ENCODE measurements around the gene KRTDAP.

Gene KRTDAP, protein sequence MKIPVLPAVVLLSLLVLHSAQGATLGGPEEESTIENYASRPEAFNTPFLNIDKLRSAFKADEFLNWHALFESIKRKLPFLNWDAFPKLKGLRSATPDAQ

DNA sequence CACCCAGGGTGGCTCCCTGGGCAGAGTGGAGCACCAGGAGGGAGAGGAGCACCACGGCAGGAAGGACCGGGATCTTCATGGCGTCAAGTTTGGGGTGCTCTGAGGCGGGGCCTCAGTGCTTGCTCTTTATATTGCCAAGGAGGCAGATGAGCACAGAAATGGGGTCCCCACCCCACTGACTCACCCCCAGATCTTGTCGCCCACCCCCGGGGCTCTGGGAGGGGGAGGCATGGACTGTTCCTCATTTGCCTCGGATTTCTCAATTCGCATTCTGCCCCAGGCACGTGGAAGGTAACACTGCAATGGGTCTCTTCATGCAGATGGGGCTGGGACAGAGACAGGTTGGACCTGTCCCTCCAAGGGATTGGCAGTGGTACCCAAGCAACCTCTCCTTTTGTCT lies at the start of gene KRTDAP:
KRTDAP (minus strand) TSS at position 101 of the 400 bp plus-strand sequence; CDS start at position 79, 22 bp downstream.
- no peaks in the 10 kb centered on the region for H3K9me3 Mint-ChIP-seq
- ATAC-seq (no peak), DNase-seq (ENCODE audit: low spot score in 2 of 2) (no peak)
- peaks cover 7% of the 10 kb centered on the region for H3K4me1 Mint-ChIP-seq
- H3K27ac Mint-ChIP-seq = no peak within 1 kb of the TSS
- H3K4me3 Mint-ChIP-seq = no peak within 1 kb of the TSS
- no peaks in the 10 kb centered on the region for H3K36me3 Mint-ChIP-seq

DNA sequence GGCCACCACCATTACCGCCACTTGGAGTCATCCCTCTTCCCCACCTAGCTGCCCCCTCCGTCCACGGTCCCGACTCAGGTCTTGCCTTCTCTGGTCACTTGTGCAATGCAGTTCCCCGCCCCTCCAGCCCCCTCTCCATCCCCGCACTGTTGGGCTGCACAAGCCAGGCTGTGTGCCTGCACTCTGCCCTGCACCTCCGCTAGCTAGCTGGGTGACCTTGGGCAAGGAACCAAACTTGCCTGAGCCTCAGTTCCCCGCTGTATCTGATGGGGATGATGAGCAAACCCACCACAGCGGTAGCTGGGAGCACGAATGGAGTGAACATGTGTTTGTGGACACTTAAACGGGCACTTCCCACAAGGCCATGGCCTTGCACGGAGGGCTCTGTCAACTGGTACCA lies 49.6 kb upstream of the KRTDAP start:
- H3K36me3 Mint-ChIP-seq = peaks cover 9% of the 10 kb centered on the region
- peaks cover 21% of the 10 kb centered on the region for H3K4me1 Mint-ChIP-seq
- ATAC-seq = no peak
- DNase-seq (ENCODE audit: low spot score in 2 of 2) = no peak
- no peak overlapping the region for H3K4me3 Mint-ChIP-seq
- no peak overlapping the region for H3K27ac Mint-ChIP-seq
- no peaks in the 10 kb centered on the region for H3K9me3 Mint-ChIP-seq

DNA sequence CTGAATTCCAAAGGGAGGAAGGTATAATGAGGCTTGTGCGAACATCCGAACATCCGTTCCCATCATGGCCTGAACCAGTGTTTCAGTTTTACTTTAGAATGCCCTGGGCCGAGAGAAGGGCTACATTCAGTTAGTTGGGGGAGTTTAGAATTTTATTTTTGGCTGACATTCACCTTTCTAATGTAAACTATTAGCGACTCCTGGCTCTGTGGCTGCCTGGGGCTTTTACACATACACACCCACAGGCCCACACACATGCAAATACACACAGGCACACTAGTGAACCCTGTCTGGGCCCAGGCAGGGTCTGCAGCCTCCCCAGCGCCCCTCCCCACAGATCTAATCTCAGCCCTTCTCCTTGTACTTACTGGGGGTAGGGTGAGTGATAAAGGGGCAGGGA lies 49.0 kb upstream of the KRTDAP start:
- Mint-ChIP-seq H3K9me3 (no peaks in the 10 kb centered on the region), H3K27ac (no peak overlapping the region), H3K4me3 (no peak overlapping the region), H3K36me3 (peaks cover 4% of the 10 kb centered on the region), H3K4me1 (peaks cover 16% of the 10 kb centered on the region)
- DNase-seq (ENCODE audit: low spot score in 2 of 2) (no peak), ATAC-seq (no peak)

DNA sequence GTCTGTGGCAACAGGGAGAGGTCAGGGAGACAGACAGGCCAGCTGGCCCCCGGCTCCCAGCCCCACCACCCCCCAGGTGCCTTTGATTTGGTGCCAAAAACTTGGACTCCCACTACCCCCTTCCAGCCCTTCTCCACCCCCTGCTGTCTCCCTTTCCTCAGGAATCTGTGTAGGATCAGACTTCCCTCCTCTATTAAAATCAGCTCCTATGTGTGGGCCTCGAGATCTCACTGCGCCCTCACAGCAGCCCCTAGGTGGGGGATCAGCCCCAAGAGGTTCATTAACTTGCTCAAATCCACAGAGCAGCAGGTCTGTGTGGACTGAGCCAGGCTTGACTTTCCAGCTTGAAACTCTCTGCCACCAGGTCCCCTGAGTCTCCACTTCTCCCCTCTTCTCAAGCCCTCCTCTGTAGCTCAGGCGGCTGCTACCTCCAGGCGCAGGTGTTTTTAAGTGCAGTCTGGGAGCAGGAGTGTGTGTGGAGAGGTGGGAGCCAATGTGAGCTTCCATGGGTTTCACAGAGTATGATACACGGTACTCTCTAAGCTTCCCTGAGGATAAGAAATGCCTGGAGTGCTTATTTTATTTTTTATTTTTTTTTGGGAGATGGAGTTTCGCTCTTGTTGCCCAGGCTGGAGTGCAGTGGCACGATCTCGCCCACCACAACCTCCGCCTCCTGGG lies 44.7 kb upstream of the KRTDAP start:
- ATAC-seq = no peak
- Mint-ChIP-seq H3K36me3 (no peaks in the 10 kb centered on the region), H3K4me3 (no peak overlapping the region), H3K9me3 (no peaks in the 10 kb centered on the region), H3K4me1 (peaks cover 21% of the 10 kb centered on the region), H3K27ac (no peak overlapping the region)
- DNase-seq (ENCODE audit: low spot score in 2 of 2) = no peak

DNA sequence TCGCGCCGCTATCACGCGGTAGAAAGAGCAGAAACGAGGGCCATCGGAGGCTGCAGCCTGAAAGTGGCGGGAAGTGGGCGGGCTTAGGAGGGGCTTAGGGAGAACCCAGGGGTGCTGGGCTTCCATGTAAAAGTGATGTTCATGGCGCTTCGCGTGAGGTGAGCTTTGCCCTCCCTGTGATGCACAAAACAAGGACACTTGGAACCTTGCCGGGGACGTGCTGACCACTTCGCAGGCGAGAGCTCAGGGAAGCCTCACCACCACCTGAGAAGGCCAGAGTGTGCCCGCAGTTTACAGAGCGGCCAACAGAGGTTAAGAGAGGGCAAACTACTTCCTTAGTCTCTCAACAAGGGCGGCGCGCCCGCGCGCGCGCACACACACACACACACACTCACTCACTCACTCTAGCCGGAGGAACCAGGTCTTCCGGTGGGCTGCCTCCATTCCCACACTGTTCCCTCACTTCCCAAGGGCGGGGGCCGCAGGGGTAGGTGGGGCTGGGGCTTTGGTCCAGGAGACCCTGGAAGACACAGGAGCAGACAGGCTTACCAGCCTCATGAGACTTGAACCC lies 43.6 kb upstream of the KRTDAP start:
- Mint-ChIP-seq H3K4me3 (peak overlapping the region; percentile 47), H3K4me1 (peaks cover 21% of the 10 kb centered on the region), H3K27ac (no peak overlapping the region), H3K9me3 (no peaks in the 10 kb centered on the region), H3K36me3 (no peaks in the 10 kb centered on the region)
- ATAC-seq (peak; percentile 70), DNase-seq (ENCODE audit: low spot score in 2 of 2) (no peak)

DNA sequence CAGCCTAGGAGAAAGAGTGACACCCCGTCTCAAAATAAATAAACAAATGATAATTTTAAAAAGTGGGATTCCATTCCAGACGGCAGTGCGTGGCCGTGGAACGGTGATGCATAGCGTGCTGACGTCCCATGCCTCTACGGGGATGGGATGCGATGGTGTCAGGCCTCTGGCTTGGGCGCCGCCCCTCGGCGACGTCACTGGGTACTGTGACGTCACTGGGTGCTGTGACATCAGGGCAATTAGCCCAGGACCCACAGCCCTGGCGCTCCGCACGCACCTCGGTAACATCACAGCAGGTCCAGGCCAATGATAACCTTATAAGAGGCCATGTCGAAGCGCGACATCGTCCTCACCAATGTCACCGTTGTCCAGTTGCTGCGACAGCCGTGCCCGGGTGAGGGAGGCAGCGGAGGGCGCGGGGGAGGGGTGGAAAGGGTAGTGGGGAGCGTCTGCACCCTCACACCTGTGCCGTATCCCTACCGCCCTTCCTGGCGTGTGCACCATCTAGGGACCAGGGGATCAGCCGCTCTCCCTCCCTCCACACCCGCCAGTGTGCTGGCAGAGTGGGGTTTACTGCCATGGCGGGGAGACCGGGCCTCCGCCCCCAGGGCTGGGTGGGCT lies 43.0 kb upstream of the KRTDAP start, which contains the start of gene GAPDHS:
GAPDHS (plus strand) TSS at position 256 of the 621 bp plus-strand sequence; CDS start at position 328, 72 bp downstream.
- peak; percentile 4 for ATAC-seq
- H3K4me3 Mint-ChIP-seq = peak within 1 kb of the TSS; percentile 47
- no peak for DNase-seq (ENCODE audit: low spot score in 2 of 2)
- no peaks in the 10 kb centered on the region for H3K36me3 Mint-ChIP-seq
- H3K4me1 Mint-ChIP-seq = peaks cover 21% of the 10 kb centered on the region
- no peaks in the 10 kb centered on the region for H3K9me3 Mint-ChIP-seq
- H3K27ac Mint-ChIP-seq = no peak within 1 kb of the TSS

DNA sequence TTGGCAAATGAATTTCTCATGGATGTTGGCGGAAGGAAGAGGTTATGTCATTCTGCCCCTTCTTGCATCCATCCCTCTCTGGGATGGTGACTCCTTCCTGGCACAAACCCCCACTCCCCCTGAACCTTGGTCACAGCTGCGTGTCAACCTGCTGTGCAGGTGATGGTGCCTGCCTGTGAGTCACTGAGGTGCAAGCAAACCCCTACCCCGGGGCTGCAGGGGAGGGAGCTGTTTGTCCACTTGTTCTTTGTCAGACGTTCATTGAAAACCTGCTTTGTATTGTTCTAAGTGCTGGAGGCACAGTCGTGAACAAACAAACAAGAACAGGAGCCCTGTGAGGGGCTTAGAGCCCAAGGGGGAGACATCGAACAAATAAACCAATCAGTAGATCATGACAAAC lies 41.0 kb upstream of the KRTDAP start:
- ATAC-seq (no peak), DNase-seq (ENCODE audit: low spot score in 2 of 2) (no peak)
- no peaks in the 10 kb centered on the region for H3K9me3 Mint-ChIP-seq
- no peaks in the 10 kb centered on the region for H3K36me3 Mint-ChIP-seq
- H3K27ac Mint-ChIP-seq = no peak overlapping the region
- H3K4me3 Mint-ChIP-seq = no peak overlapping the region
- peaks cover 15% of the 10 kb centered on the region for H3K4me1 Mint-ChIP-seq

DNA sequence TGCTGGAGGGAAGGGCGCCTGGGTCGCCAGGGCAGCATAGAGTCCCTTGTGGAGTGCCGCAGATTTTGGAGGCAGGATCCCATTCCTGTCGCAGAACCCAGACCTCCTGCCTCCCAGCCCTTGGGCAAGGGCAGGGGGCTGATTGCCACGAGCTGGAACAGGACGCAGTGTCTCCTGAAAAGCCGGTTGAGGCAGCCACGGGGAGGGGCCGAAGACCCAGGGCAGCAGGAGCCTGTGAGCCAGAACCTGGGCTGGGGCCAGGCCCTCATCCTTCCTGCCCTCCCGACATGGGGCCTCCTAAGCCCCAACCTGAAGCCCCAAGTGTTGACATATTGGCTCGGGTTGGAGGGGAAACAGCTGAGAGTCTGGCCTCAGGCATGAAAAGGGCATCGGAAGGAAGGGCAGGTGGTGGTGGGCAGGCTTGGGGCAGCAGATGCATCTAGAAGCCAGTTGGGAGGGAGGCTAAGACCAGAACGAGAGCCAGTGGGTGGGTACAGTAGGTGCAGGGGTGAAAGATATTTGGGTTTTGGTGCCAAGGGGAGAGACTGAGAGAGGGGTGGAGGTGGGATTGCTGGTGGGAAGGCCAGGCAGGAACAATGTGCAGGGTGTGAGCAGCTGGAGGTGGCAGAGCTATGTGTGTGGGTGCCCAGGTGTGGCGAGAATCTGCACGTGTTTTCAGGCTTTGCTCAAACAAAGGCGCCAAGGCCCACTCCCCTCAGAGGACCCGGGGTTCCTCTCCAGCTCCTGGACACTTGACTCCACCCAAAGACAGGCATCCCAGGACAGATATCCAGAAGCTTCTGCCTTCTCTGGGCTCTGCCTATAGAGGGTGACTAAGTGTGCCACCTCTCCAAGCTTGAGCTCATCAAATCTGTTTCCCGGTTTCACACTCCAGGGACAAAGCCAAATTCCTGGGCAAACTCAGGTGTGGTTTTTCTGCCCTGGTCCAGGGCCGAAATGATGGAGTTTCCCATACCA lies 39.3 kb upstream of the KRTDAP start:
- Mint-ChIP-seq H3K9me3 (no peaks in the 10 kb centered on the region), H3K27ac (no peak overlapping the region), H3K4me3 (no peak overlapping the region), H3K4me1 (peaks cover 15% of the 10 kb centered on the region), H3K36me3 (no peaks in the 10 kb centered on the region)
- ATAC-seq (no peak), DNase-seq (ENCODE audit: low spot score in 2 of 2) (no peak)

DNA sequence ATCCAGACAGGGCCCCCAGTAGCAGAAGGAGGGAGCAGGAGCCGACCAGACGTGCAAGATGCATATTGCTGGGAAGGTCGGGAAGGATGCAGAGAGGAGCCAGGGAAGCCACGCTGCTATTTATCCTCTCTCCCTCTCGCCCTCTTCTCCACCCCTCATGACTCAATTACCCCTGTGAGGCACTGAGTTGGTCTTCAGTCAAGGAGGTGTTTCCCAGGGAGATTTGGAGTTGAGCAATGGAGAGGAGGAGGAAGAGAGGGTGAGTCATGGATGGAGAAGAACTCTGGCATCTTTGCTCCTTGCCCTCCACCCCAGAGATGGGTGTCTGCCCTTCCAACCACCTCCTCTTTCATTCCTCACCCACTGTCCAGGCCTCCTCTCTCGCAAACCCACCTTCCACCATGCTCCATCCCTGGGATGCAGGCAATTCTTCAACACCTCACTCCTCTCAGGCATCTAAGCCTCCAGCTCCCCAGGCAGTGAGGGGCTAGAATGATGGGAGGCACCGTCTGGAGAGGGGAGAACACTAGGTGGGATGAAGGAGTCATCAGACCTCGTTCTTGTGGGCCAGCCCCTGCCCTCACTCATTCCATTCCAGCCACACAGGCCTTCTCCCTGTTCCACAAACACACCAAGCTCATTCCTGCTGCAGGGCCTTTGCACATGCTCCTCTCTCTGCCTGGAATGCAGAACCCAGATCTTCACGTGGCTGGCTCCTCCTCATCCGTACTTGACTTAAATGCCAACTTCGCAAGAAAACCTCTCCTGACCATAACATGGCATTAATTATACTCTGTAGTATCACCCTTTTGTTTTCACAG lies 38.2 kb upstream of the KRTDAP start, which contains the start of gene SBSN:
SBSN (minus strand) TSS at position 94 of the 821 bp plus-strand sequence; CDS start at position 64, 30 bp downstream.
- Mint-ChIP-seq H3K4me1 (peaks cover 8% of the 10 kb centered on the region), H3K9me3 (no peaks in the 10 kb centered on the region), H3K36me3 (no peaks in the 10 kb centered on the region), H3K27ac (no peak within 1 kb of the TSS), H3K4me3 (no peak within 1 kb of the TSS)
- DNase-seq (ENCODE audit: low spot score in 2 of 2) (no peak), ATAC-seq (no peak)

DNA sequence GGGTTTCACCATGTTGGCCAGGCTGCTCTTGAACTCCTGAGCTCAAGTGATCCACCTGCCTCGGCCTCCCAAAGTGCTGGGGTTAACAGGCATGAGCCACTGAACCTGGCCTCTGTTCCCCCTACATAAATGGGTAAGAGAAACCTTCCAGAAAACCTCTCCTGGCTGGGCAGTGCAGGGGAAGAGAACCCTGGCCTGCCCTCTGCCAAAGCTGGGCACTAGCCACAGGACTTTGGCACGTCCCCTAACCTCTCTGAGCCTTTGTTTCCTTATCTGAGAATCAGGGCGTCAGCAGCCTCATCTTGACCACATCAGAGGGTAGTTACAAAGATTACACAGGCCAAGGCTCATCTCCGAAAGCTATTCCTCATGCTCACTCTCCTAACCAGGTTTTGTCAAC lies 35.6 kb upstream of the KRTDAP start:
- H3K27ac Mint-ChIP-seq = no peak overlapping the region
- H3K4me3 Mint-ChIP-seq = no peak overlapping the region
- ATAC-seq = no peak
- no peaks in the 10 kb centered on the region for H3K9me3 Mint-ChIP-seq
- H3K4me1 Mint-ChIP-seq = no peaks in the 10 kb centered on the region
- no peaks in the 10 kb centered on the region for H3K36me3 Mint-ChIP-seq
- no peak for DNase-seq (ENCODE audit: low spot score in 2 of 2)

DNA sequence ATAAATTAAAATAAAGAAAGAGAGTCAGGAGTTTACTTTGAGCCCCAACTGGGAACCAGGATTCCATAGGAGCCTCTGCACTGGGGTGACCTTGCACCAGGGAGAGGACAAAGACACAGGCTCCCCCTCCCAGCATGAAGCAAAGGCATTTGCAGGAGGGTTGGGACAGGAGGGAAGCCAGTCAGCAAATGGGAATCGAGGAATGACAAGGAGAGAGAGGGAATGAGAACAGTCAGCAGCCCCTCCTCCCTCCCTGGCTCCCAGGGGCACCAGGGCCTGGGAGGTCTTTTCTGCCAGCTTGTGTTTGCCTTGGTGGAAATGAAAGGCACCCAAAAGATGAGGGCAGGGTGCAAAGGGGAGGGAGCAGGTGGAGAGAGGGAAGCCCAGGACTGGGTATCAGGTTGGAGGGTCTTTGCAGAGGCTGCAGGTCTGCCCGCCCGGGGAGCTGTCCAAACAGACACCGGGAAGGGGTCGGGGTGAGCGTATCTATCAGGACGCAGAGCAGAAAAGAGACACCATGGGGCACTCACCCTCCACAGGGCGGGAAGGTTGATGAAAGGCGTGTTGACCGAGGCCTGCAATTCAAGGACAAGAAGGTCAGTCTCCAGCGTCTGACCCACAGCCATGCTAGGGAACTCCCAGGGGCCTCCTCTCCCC lies 34.0 kb upstream of the KRTDAP start:
- Mint-ChIP-seq H3K4me1 (no peaks in the 10 kb centered on the region), H3K36me3 (no peaks in the 10 kb centered on the region), H3K4me3 (no peak overlapping the region), H3K27ac (no peak overlapping the region), H3K9me3 (no peaks in the 10 kb centered on the region)
- DNase-seq (ENCODE audit: low spot score in 2 of 2) (no peak), ATAC-seq (no peak)

DNA sequence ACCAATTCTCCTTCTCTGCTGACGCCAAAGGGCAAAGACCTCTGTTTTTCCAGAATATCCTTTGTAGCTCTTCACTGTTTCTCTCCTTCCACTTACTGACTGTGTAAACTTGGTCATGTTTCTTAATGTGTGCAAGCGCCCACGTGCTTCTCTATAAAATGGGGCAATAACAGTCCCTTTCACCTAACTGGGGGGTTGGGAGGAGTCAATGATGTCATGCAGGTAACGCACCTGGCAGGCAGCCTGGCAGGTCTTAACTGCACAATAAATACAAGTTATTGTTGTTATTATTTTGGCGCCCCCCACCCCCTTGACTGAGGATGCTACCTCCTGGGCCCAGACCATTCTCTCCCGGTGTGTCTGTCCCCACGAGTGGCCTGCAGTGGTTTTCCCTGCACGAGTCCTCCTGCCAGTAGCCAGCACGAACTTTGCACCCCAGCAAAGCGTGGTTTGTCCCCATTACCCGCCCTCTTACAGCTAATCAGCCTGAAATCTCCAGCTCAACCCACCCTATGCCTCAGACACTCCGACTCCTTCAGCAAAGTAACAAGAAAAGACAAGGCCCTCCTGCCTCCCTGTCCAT lies 32.6 kb upstream of the KRTDAP start:
- DNase-seq (ENCODE audit: low spot score in 2 of 2) (no peak), ATAC-seq (no peak)
- H3K36me3 Mint-ChIP-seq = no peaks in the 10 kb centered on the region
- H3K27ac Mint-ChIP-seq = peak overlapping the region; percentile 37
- H3K4me1 Mint-ChIP-seq = no peaks in the 10 kb centered on the region
- H3K4me3 Mint-ChIP-seq = no peak overlapping the region
- H3K9me3 Mint-ChIP-seq = no peaks in the 10 kb centered on the region

DNA sequence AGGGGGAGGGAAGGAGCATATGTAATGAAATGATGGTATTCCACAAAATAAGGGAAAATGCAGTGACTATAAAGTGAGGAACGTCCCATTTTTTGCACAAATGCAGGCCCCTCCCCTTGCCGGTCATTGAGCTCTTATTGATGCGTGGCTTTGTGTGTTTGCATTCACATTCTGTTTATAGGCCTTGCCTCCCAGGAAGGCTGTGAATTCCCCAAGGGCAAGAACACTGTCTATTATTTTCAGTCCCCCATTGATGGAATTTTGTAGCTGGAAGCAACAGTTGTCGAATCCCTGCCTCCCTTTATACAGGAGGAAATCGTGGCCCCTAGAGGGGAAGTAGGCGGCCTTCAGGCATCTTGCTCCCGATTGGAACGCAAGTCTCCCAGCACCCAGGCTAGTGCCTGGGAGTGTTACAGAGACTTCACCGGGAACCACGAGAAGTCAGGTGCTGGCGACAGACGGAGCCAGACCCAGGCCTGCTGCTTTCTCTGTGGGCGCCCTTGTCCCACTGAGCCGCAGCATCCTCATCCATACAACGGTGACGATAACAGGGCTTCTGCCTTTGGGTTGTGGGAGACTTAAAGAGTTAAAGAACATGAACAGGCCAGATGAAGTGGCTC lies 31.0 kb upstream of the KRTDAP start:
- Mint-ChIP-seq H3K9me3 (no peaks in the 10 kb centered on the region), H3K27ac (no peak overlapping the region), H3K36me3 (no peaks in the 10 kb centered on the region), H3K4me3 (no peak overlapping the region), H3K4me1 (no peaks in the 10 kb centered on the region)
- DNase-seq (ENCODE audit: low spot score in 2 of 2) = no peak
- ATAC-seq = no peak
